RWPE2 (cell line): ENCODE measurements around the gene COPB1.

Source experiments
- ATAC-seq: fragments of 200-7000 bp; cut with Tn5 transposase; 3 replicates; pipeline ENCODE4 v1.9.1; 2021; ENCODE audit warnings: low read depth
- DNase-seq: peaks from one replicate; pipeline ENCODE4 v3.0.0-alpha.2; 2020; ENCODE audit warnings: low spot score
- H3K27ac ChIP-seq: fragments of 450-650 bp; 2 replicates; pipeline ENCODE4 v1.5.1; 2017; ENCODE audit warnings: mild to moderate bottlenecking; ENCODE audit not compliant: poor library complexity, severe bottlenecking
- H3K27me3 ChIP-seq: fragments of 250-450 bp; sonication (Bioruptor Pico); 2 replicates; pipeline ENCODE4 v1.5.1; 2021; ENCODE audit warnings: mild to moderate bottlenecking, moderate library complexity; ENCODE audit not compliant: insufficient read depth, poor library complexity, severe bottlenecking
- H3K36me3 ChIP-seq: fragments of 250-450 bp; sonication (Bioruptor Pico); 2 replicates; pipeline ENCODE4 v1.5.1; 2020; ENCODE audit warnings: low read depth, mild to moderate bottlenecking, moderate library complexity
- H3K4me1 ChIP-seq: fragments of 250-450 bp; sonication (Bioruptor Pico); 2 replicates; pipeline ENCODE4 v1.5.1; 2021; ENCODE audit warnings: mild to moderate bottlenecking, moderate library complexity; ENCODE audit not compliant: insufficient read depth, poor library complexity, severe bottlenecking
- H3K4me3 ChIP-seq: fragments of 250-450 bp; sonication (Bioruptor Pico); 2 replicates; pipeline ENCODE4 v1.5.1; 2021; ENCODE audit warnings: mild to moderate bottlenecking, moderate library complexity; ENCODE audit not compliant: severe bottlenecking
- H3K9me3 ChIP-seq: fragments of 250-450 bp; sonication (Bioruptor Pico); 2 replicates; pipeline ENCODE4 v1.5.1; 2021; ENCODE audit warnings: mild to moderate bottlenecking, moderate library complexity; ENCODE audit not compliant: severe bottlenecking
- TF ChIP-seq, protein P1 (sequence below): fragments of 450-650 bp; IDR thresholded peaks from one replicate; pipeline ENCODE4 v1.5.1; 2017; ENCODE audit warnings: mild to moderate bottlenecking, moderate library complexity; ENCODE audit not compliant: poor library complexity, severe bottlenecking

Gene COPB1

DNA sequence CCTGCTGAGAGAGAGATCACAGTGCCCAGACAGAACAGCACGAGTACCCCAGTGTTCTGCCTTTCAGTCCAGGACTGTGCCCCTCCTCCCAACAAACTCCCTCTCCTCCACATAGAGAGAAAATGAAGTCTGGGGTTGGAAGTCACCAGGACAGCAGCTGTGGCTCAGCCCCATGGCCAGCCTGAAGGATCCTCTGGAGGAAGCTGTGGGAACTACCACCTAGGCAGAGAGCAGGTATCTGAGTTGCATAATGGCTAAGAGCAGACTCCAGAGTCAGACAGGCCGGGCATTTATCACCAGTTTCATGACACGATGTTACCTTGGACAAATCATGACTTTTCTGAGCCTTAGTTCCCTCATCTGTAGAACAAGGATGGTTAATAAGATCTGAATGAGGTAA is 79.4 kb downstream of the COPB1 start:
- Histone ChIP-seq H3K27me3 (no peaks in the 10 kb centered on the region), H3K36me3 (no peaks in the 10 kb centered on the region), H3K4me3 (no peak overlapping the region), H3K9me3 (no peaks in the 10 kb centered on the region), H3K27ac (no peak overlapping the region), H3K4me1 (peaks cover 34% of the 10 kb centered on the region)
- TF ChIP-seq, protein P1, sequence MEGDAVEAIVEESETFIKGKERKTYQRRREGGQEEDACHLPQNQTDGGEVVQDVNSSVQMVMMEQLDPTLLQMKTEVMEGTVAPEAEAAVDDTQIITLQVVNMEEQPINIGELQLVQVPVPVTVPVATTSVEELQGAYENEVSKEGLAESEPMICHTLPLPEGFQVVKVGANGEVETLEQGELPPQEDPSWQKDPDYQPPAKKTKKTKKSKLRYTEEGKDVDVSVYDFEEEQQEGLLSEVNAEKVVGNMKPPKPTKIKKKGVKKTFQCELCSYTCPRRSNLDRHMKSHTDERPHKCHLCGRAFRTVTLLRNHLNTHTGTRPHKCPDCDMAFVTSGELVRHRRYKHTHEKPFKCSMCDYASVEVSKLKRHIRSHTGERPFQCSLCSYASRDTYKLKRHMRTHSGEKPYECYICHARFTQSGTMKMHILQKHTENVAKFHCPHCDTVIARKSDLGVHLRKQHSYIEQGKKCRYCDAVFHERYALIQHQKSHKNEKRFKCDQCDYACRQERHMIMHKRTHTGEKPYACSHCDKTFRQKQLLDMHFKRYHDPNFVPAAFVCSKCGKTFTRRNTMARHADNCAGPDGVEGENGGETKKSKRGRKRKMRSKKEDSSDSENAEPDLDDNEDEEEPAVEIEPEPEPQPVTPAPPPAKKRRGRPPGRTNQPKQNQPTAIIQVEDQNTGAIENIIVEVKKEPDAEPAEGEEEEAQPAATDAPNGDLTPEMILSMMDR = no peak
- DNase-seq (no peak), ATAC-seq (no peak)

DNA sequence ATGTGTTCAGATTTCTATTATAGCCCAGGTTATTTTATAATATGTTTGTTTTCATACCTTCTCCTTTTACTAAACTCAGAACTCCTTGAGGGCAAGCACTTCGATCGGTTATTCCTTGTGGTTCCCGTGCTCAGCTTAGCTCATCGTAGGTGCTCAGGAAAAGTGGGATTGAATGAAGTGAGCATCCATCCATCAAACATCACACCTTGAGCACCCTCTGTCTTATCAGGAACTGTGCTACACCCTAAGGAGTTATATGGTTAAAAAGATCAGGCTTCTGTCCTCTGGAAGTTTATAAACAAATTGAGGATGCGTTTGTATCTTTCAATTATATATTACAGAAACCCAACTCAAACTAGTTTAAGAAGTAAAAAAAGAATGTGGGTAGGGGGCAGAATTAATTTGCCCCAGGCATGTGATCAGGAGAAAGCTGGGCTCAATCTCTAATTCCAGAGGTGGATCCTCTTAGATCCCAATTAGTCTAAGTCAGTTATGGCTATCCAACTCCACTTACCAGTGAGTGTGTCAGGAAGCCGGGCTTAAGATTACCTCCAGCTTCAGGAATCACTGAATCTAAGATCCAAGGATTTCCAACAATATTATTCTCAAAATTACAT is 80.7 kb downstream of the COPB1 start:
- DNase-seq = no peak
- TF ChIP-seq, protein P1 = peak; percentile 67
- Histone ChIP-seq H3K4me1 (peaks cover 34% of the 10 kb centered on the region), H3K9me3 (no peaks in the 10 kb centered on the region), H3K4me3 (no peak overlapping the region), H3K36me3 (no peaks in the 10 kb centered on the region), H3K27me3 (no peaks in the 10 kb centered on the region), H3K27ac (peak overlapping the region; percentile 3)
- no peak for ATAC-seq

DNA sequence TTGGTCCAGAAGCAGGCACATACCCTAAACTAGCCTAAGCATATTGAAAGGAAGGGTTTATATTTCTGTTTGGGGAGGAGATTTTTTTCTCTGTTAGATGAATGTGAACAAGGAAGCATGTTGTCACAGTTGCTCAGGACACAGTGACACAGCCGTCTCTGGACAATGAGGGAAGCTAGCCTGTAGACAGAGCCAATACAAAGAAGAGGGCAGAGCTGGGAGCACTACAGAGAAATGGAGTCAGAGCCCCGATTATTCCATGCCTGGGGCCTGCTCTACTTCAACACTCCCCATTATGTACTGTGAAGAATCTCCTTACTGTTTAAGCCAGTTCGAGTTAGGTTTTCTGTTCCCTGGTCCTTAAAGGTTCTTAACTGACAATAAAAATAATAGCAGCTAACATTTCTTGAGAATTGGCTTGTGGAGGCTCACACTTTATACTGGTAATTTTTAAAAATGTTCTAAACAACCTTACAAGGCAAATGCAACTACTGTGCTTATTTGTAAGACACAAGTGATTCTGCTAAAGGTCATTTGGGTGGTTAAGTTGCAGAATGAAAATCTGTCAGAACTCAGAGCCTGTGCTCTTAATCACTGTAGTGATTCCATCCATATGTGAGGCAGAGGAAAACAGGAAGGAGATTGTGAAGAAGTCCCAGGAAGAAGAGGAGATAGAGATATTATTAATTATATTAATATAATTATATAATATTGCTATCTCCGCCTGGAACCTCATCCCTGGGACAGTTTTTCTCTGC is 81.8 kb downstream of the COPB1 start:
- Histone ChIP-seq H3K36me3 (no peaks in the 10 kb centered on the region), H3K27ac (no peak overlapping the region), H3K9me3 (no peaks in the 10 kb centered on the region), H3K27me3 (no peaks in the 10 kb centered on the region), H3K4me1 (peaks cover 27% of the 10 kb centered on the region), H3K4me3 (no peak overlapping the region)
- ATAC-seq (no peak), DNase-seq (no peak)
- TF ChIP-seq, protein P1 = no peak

DNA sequence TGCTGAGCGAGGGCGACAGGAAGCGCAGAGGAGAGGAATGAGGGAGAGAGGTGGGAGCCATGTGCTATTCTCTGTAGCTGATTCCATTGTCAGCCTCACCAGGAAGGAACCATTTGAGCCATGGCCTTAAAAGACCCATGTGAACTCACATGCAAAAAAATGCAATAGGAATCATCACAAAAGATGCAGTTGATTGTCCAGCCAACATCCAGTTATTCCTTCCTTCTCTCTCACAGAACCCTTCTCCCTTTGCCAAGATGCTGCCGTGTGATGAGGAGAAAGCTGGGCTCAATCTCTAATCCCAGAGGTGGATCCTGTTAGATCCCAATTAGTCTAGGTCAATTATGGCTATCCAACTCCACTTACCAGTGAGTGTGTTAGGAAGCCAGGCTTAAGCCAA is 82.4 kb downstream of the COPB1 start:
- TF ChIP-seq, protein P1 = no peak
- H3K4me1 ChIP-seq = peaks cover 29% of the 10 kb centered on the region

More for the DNA sequence above, 82.4 kb downstream of the COPB1 start:
- no peak for ATAC-seq
- H3K27me3 ChIP-seq = no peaks in the 10 kb centered on the region
- no peak overlapping the region for H3K4me3 ChIP-seq
- H3K36me3 ChIP-seq = no peaks in the 10 kb centered on the region
- H3K27ac ChIP-seq = no peak overlapping the region
- H3K9me3 ChIP-seq = no peaks in the 10 kb centered on the region
- DNase-seq = no peak
